WI38 (cell line): Measurements from ENCODE around the gene EWSR1.

Experiments
- H3K4me3 ChIP-seq: 2 replicates; pipeline ENCODE4 v1.5.1; 2011; ENCODE audit warnings: low read depth, mild to moderate bottlenecking, control low read depth, low read length
- CTCF ChIP-seq: IDR thresholded peaks from 2 replicates; pipeline ENCODE4 v1.5.1; 2012; ENCODE audit warnings: low read depth, mild to moderate bottlenecking, control low read depth, low read length

EWSR1 gene

GRCh38 chr22:29337631-29338284 lies 69.7 kb downstream of the EWSR1 start:
- no peak for TF ChIP-seq CTCF
- no peak overlapping the region for H3K4me3 ChIP-seq

GRCh38 chr22:29338398-29338797 lies 70.3 kb downstream of the EWSR1 start:
- TF ChIP-seq CTCF = no peak
- no peak overlapping the region for H3K4me3 ChIP-seq

DNA sequence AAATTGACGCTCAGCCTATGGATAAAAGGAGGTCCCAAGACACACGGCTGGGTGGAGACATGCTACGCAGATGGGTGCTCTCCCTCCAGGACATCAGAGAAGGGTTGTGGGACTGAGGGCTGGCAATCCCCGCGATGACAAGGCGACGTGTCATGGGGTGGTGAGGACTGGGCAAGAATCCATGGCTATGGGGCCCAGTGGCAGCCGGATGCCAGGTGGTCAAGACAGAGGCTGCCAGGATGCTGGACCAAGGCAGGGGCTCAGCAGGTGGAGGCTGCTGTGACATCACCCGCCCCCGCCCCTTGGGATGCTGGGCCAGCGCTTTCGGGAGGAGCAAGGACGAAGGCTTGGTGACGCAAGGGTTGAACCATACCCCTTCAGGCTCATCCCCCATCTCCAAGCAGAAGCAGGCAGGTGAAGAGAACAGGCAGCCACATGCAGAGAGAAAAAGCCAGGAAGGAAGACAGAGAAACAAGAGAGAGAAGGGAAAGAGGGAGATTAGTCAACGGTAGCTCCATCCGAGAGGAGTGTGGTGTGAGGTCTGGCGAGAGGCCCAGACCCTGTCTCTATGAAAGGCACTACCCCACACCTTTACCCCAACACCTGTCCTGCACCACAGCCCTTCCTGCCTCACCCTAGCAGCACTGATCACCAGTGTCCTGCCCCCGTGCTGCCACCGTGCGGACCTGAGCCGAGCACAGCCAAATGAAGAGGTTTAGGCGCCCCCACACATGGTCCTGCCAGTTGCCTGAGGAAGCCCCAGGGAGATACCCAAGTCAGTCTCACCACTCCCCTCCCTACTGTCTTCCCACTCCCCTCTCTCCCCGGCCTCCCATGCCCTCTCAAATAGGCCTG lies 71.5 kb downstream of the EWSR1 start:
- H3K4me3 ChIP-seq = no peak overlapping the region
- TF ChIP-seq CTCF = no peak

GRCh38 chr22:29340566-29340965 lies 72.5 kb downstream of the EWSR1 start:
- TF ChIP-seq CTCF = no peak
- no peak overlapping the region for H3K4me3 ChIP-seq

DNA sequence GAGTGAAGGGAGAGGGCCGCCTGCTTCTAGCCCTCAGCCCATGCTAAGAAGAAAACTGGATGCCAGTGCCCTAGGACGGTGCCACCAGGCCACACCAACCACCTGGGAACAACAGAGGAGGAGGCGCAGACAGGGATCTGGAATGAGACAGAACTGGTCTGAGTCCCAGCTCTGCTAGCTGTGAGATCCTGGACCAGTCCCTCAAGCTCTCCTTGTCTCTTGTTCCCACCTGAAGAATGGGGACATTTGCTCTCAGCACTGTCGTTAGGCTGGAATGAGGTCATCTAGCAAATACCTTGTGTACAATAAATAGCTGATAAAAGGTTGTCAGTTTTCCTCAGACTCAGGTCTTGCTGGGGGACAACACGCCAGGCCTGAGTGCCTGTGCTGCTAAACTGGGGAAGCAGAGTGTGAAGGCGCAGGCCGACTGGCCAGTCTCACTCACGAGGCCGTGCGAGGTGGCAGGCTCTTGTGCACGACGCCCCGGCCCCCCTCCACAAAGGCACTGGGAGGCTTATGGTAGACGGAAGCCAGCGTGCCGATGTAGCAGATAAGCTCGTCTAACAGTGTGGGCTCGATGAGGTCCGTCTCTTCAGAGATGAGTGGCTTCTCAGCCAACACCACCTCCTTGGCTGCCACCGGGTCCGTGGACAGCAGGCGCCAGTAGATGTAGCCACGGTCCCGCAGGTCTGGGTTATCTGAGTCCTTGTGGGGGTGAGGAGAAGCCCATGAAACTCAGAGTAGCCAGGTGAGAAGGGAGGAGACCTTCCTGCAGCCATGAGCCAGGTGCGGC lies 73.2 kb downstream of the EWSR1 start:
- TF ChIP-seq CTCF = no peak
- H3K4me3 ChIP-seq = no peak overlapping the region

DNA sequence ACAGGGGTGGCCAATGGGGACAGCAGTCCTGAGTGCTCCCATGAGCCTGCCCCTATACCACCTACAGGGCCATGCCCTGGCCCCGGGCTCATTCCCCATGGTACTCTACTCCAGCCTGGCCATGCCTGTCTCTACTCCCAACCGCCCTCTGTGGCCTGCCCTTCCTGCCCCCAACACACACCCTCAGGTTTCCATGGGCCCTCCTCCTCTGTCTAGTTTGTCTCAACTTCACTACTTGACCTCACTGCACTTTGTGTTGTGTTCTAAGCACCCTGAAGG lies 73.7 kb downstream of the EWSR1 start:
- H3K4me3 ChIP-seq = no peak overlapping the region
- no peak for TF ChIP-seq CTCF

DNA sequence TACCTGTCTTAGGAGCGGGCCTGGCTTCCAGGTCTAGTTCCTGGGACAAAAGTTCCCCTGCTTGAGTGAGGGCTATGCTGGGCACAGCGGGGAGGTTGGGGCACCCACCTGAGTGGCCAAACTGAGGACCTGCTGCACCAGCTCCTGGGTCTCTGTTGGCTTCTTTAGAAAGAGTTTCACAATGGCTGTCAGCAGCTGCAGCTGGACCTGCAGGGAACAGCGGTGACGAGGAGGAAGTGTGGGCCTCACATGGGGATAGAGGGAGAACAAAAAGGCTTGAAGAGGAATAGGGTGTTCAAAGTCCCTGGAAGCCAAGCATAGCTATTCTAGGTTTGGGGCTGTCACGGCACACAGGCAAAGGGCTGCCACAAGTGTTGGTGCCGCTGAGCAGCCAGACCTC lies 74.1 kb downstream of the EWSR1 start:
- TF ChIP-seq CTCF = no peak
- H3K4me3 ChIP-seq = no peak overlapping the region
